Astrocyte (in vitro differentiated cells and primary cell): ENCODE measurements around the gene PLXDC2. TPM values are rescaled to one million over a fixed set of nuclear protein-coding genes. Genes with fewer than 3 reads are reported as not detected.

ENCODE experiments used
- DNase-seq: peaks from one replicate; pipeline ENCODE4 v3.0.0-alpha.2; 2010; ENCODE audit warnings: low read depth
- FAIRE-seq: peaks from 2 replicates; lab custom pipeline; 2011; peaks lifted over from hg19 to GRCh38; lab: Jason Lieb, UNC
- H2AFZ ChIP-seq: 2 replicates; pipeline ENCODE4 v1.6.0; 2012; ENCODE audit warnings: low read depth, low read length, inconsistent platforms
- H3K27ac ChIP-seq: 2 replicates; pipeline ENCODE4 v1.5.1; 2011; ENCODE audit warnings: low read depth, low read length, inconsistent platforms
- H3K27me3 ChIP-seq: 2 replicates; pipeline ENCODE4 v1.6.0; 2011; ENCODE audit warnings: low read length, inconsistent platforms; ENCODE audit not compliant: insufficient read depth
- H3K36me3 ChIP-seq: 2 replicates; pipeline ENCODE4 v1.5.1; 2011; ENCODE audit warnings: low read length, inconsistent platforms; ENCODE audit not compliant: insufficient read depth
- H3K4me1 ChIP-seq: 2 replicates; pipeline ENCODE4 v1.5.1; 2011; ENCODE audit warnings: low read length, inconsistent platforms; ENCODE audit not compliant: insufficient read depth
- H3K4me2 ChIP-seq: 2 replicates; pipeline ENCODE4 v1.6.0; 2012; ENCODE audit warnings: low read length, inconsistent platforms
- H3K4me3 ChIP-seq: 2 replicates; pipeline ENCODE4 v1.5.1; 2011; ENCODE audit warnings: low read depth, mild to moderate bottlenecking, low read length, inconsistent platforms; ENCODE audit not compliant: insufficient read depth
- H3K79me2 ChIP-seq: 2 replicates; pipeline ENCODE4 v1.6.0; 2012; ENCODE audit warnings: mild to moderate bottlenecking, low read length, inconsistent platforms; ENCODE audit not compliant: insufficient read depth
- H3K9ac ChIP-seq: 2 replicates; pipeline ENCODE4 v1.6.0; 2012; ENCODE audit warnings: mild to moderate bottlenecking, low read length, inconsistent platforms
- H3K9me3 ChIP-seq: 2 replicates; pipeline ENCODE4 v1.5.1; 2012; ENCODE audit warnings: low read depth, mild to moderate bottlenecking, low read length, inconsistent platforms; ENCODE audit not compliant: insufficient read depth
- H4K20me1 ChIP-seq: 2 replicates; pipeline ENCODE4 v1.6.0; 2012; ENCODE audit warnings: low read length, inconsistent platforms; ENCODE audit not compliant: insufficient read depth
- H3K27ac Mint-ChIP-seq: one replicate; pipeline ENCODE4 v1.8.0; 2021; ENCODE audit warnings: mild to moderate bottlenecking, mixed read lengths; ENCODE audit not compliant: unreplicated experiment
- H3K27me3 Mint-ChIP-seq: one replicate; pipeline ENCODE4 v1.8.0; 2021; ENCODE audit warnings: low read depth, mixed read lengths; ENCODE audit not compliant: unreplicated experiment
- H3K36me3 Mint-ChIP-seq: one replicate; pipeline ENCODE4 v1.8.0; 2021; ENCODE audit warnings: low read depth, mixed read lengths; ENCODE audit not compliant: unreplicated experiment
- H3K4me1 Mint-ChIP-seq: one replicate; pipeline ENCODE4 v1.8.0; 2021; ENCODE audit warnings: low read depth, mixed read lengths; ENCODE audit not compliant: unreplicated experiment
- H3K4me3 Mint-ChIP-seq: one replicate; pipeline ENCODE4 v1.8.0; 2021; ENCODE audit warnings: mild to moderate bottlenecking, moderate library complexity, mixed read lengths; ENCODE audit not compliant: unreplicated experiment
- H3K9me3 Mint-ChIP-seq: one replicate; pipeline ENCODE4 v1.8.0; 2021; ENCODE audit warnings: mild to moderate bottlenecking, mixed read lengths; ENCODE audit not compliant: unreplicated experiment
- EZH2 ChIP-seq: IDR thresholded peaks from 2 replicates; pipeline ENCODE4 v1.6.1; 2012; ENCODE audit warnings: mild to moderate bottlenecking, low read length, inconsistent platforms; ENCODE audit not compliant: insufficient read depth
- total RNA-seq: library from RNA; stranded (reverse); gene quantifications from 2 replicates; pipeline ENCODE4 v1.2.1, GENCODE V29; 2021
- TF ChIP-seq, protein P1 (sequence below): IDR thresholded peaks from 2 replicates; pipeline ENCODE4 v1.5.1; 2011; ENCODE audit warnings: low read depth, mild to moderate bottlenecking, inconsistent platforms, low read length, moderate library complexity; ENCODE audit not compliant: insufficient read depth

PLXDC2 gene
- total RNA-seq, 1 donor from 2014 or later = 36.1 TPM

DNA sequence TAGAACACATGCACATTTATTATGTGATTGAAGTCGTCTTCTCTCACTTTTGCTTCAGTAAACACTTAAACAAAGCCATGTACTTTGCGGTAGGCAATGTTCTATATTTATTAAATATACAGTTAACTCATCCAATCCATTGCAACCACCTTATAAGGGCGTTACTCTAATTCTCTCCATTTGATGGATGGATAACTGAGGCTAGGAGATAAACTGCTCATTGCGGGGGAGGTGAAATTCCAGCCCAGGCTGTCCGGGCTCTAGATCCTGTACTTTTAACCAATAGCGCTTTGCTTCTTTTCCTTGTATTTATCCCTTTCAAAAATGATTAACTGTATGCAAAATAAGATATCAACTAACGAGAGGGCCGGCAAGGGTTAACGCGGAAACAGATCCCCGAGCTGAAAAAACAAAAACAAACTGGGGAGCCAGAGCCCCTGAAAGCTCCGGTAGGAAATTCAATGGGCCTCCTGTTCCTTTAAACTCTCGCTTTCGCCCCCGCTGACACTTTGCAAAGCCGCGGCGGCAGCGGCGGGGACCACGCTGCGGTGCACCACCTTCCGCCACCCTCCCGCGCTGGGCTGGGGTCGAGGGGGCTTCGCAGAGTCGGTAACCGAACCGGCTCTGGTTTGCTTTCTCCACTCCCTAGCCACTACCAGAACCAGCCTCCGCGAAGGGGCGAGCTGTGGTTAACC lies 1.0 kb upstream of the PLXDC2 start:
- peaks cover 15% of the 10 kb centered on the region for H4K20me1 ChIP-seq
- no peaks in the 10 kb centered on the region for H3K27me3 Mint-ChIP-seq
- H2AFZ ChIP-seq = peak overlapping the region; percentile 84
- peaks cover 19% of the 10 kb centered on the region for H3K4me1 ChIP-seq
- H3K27ac Mint-ChIP-seq = peak overlapping the region; percentile 8
- H3K9me3 ChIP-seq = no peaks in the 10 kb centered on the region
- H3K4me3 ChIP-seq = peak overlapping the region; percentile 99
- no peaks in the 10 kb centered on the region for H3K36me3 ChIP-seq
- peak overlapping the region; percentile 100 for H3K4me2 ChIP-seq
- H3K36me3 Mint-ChIP-seq = no peaks in the 10 kb centered on the region
- H3K79me2 ChIP-seq = peaks cover 18% of the 10 kb centered on the region
- TF ChIP-seq EZH2 = no peak
- no peak for FAIRE-seq
- peak overlapping the region; percentile 54 for H3K27ac ChIP-seq
- H3K9me3 Mint-ChIP-seq = no peaks in the 10 kb centered on the region
- peak overlapping the region; percentile 87 for H3K4me3 Mint-ChIP-seq
- H3K27me3 ChIP-seq = peaks cover 6% of the 10 kb centered on the region
- peak overlapping the region; percentile 89 for H3K9ac ChIP-seq
- H3K4me1 Mint-ChIP-seq = peaks cover 14% of the 10 kb centered on the region
- DNase-seq = no peak

DNA sequence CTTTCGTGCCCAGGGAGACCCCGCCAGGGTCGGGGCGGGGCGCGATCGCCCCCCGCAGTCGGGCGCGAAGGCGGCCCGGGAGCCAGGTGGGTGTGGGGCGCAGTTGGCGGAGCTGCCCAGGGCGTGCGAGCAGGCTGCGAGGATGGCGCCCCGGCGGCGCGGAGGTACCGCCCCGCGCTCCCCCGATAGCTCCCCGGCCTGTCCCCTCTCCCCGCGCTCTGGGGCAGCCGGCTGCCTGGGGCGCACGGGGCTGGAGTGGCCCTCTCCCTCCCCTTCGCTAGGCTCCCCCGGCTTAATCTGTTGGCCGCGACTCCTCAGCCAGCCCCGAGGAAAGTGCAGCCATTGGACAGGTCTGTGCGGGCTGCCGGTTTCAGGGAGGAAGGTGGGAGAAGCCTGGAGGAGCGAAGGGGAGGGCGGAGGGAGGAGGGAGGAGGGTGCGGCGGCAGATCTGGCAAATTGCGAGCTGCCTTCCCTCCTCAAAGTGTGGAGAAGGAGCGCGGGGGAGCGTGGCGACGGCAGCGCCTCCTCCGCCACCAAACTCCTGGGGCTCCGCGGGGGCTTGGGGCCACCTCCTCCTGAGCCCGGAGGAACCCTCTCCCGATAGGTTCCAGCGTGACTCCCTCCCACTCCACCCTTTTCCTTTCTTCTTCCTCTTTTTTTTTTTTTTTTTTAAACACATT lies 361 bp upstream of the PLXDC2 start:
- Histone ChIP-seq H3K27me3 (peaks cover 6% of the 10 kb centered on the region), H2AFZ (peak overlapping the region; percentile 84), H3K79me2 (peaks cover 18% of the 10 kb centered on the region), H3K27ac (peak overlapping the region; percentile 54), H3K4me2 (peak overlapping the region; percentile 100), H3K9me3 (no peaks in the 10 kb centered on the region), H3K4me3 (peak overlapping the region; percentile 99), H3K4me1 (peaks cover 19% of the 10 kb centered on the region), H3K36me3 (no peaks in the 10 kb centered on the region), H3K9ac (peak overlapping the region; percentile 89), H4K20me1 (peaks cover 15% of the 10 kb centered on the region)
- DNase-seq (peak; percentile 83), FAIRE-seq (no peak)
- Mint-ChIP-seq H3K4me3 (peak overlapping the region; percentile 94), H3K36me3 (no peaks in the 10 kb centered on the region), H3K27me3 (no peaks in the 10 kb centered on the region), H3K27ac (peak overlapping the region; percentile 86), H3K9me3 (no peaks in the 10 kb centered on the region), H3K4me1 (peaks cover 14% of the 10 kb centered on the region)
- TF ChIP-seq, protein P1, sequence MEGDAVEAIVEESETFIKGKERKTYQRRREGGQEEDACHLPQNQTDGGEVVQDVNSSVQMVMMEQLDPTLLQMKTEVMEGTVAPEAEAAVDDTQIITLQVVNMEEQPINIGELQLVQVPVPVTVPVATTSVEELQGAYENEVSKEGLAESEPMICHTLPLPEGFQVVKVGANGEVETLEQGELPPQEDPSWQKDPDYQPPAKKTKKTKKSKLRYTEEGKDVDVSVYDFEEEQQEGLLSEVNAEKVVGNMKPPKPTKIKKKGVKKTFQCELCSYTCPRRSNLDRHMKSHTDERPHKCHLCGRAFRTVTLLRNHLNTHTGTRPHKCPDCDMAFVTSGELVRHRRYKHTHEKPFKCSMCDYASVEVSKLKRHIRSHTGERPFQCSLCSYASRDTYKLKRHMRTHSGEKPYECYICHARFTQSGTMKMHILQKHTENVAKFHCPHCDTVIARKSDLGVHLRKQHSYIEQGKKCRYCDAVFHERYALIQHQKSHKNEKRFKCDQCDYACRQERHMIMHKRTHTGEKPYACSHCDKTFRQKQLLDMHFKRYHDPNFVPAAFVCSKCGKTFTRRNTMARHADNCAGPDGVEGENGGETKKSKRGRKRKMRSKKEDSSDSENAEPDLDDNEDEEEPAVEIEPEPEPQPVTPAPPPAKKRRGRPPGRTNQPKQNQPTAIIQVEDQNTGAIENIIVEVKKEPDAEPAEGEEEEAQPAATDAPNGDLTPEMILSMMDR = no peak
- no peak for TF ChIP-seq EZH2

DNA sequence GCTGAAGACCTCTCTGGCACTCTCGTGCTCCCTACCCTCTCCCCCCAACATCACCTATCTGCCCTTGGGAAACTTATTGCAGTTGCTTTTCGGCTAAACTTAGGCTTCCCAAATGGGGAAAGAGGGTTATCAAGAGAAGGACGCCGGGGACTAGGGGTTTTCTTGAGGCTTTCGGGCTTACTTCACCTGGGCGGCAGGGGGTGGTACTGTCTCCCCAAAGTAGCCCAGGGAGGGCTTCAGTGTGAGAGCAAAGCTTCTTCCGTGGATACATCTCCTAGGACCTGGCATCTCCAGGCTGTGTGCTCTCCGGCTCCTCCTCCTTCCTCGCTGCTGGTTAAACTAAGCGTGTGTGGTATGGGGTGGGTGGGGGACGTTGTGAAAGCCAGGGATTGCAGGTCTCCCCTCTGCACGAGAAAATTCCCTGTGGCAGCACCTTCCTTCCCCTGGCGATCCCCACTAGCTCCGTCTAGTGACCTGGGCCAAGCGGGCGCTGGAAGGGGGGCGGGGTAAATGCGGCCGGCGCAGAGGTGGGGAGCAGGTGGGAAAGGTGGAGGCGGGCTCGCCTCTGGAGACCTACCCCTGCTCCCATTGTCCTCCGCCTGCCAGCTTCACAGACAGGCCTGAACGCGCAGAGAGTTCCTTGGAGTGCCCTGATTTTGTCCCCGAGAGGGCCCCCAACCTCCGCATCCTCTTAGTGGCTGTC lies 1.1 kb downstream of the PLXDC2 start:
- Histone ChIP-seq H3K9ac (peak overlapping the region; percentile 89), H4K20me1 (peaks cover 15% of the 10 kb centered on the region), H3K79me2 (peaks cover 18% of the 10 kb centered on the region), H3K4me1 (peaks cover 19% of the 10 kb centered on the region), H3K4me2 (peak overlapping the region; percentile 100), H3K27ac (peak overlapping the region; percentile 54), H3K9me3 (no peaks in the 10 kb centered on the region), H2AFZ (peak overlapping the region; percentile 92), H3K27me3 (peaks cover 6% of the 10 kb centered on the region), H3K36me3 (no peaks in the 10 kb centered on the region), H3K4me3 (peak overlapping the region; percentile 99)
- Mint-ChIP-seq H3K9me3 (peaks cover 2% of the 10 kb centered on the region), H3K36me3 (no peaks in the 10 kb centered on the region), H3K4me1 (peaks cover 18% of the 10 kb centered on the region), H3K27me3 (no peaks in the 10 kb centered on the region), H3K27ac (peak overlapping the region; percentile 77), H3K4me3 (peak overlapping the region; percentile 94)
- no peak for DNase-seq
- TF ChIP-seq EZH2 = no peak
- TF ChIP-seq, protein P1 = no peak
- FAIRE-seq = no peak
